NCI-H1105 (cell line): ENCODE results near the gene SIGLEC15.
A peak's percentile ranks its signal among the peaks of the same experiment; 100 is the strongest.
"Not testable (repeated sequence)": the region's sequence is repeated elsewhere in the genome, so short reads cannot be mapped to it uniquely, and the experiment has no call there.

Experiments
- DNase-seq: peaks from one replicate; lab custom pipeline; 2025; lab: John Stamatoyannopoulos, UW

SIGLEC15 gene

DNA sequence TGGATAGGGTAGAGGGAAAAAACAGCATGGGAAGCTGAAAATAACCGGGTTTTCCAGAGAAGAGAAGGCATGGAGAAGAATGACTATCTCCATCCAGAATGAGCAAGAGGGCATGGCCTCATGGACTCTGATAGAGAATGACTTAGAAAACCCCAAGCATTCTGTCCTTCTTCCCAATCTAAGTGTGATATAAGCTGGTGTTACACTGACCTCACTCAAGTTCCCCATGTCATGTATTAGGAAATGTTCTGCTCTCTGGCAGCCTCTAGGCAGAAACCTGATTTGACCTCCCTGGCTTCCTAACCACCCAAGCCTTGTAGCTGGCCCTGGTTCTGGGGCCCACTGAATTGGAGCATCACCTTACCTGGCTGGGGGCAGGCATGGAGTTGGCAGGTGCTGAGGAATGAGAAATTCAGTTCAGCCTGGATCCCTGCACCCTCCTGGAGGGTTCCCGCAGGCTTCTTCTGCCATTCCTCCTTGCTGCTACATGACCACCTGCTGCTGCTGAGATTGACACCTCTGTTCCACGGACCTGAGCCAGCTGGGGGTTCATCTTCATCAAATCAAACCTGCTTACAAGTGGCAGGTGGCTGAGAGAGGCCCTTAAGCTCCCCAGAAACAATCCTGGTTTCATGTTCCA lies 5.2 kb upstream of the SIGLEC15 start:
- no peak for DNase-seq

DNA sequence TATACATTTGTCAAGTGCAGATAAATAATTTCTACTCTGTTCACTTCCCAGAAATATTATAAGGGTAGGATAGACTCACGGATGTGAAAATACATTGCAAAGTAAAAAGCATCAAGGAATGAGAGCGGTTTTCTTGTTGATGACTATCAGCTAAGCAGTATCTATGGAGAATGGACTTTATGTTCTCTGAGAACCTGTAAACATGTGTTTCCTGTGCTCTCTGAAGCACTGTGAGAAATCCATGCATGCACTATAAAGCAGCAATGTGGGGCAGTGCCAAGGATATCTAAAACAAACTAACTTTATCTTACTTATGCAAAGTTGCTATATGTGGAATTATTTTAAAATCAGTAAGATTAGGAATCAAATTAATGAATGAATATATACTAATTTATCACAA lies 4.4 kb upstream of the SIGLEC15 start:
- DNase-seq = no peak

DNA sequence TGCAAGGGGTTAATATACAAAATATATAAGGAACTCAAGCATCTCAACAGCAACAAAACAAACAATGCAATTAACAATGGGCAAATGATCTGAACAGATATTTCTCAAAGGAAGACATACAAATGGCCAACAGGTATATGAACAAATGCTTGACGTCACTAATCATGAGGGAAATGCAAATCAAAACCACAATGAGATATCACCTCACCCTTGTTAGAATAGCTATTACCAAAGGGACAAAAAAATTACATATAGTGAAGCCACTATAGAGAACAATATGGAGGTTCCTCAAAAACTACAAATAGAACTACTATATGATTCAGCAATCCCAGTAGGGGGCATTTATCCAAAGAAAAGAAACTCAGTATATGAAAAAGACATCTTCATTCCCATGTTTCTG lies 3.8 kb upstream of the SIGLEC15 start:
- no peak for DNase-seq

- no peak for DNase-seq
Observed at GRCh38 chr18:45826084-45826483, 609 bp downstream of the SIGLEC15 start.

DNA sequence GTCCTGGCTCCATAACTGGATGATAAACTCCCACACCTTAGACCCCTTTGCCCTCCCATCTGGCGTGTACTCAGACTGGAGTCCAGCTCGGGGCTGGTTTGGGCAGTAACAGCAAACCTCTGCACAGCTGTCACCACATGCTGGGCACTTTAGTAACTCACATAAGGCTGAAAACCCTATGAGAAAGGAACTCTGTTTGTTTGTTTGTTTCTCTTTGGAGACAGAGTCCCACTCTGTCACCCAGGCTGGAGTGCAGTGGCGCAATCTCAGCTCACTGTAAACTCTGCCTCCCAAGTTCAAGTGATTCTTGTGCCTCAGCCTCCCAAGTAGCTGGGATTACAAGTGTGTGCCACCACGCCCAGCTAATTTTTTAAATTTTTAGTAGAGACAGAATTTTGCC lies 1.2 kb downstream of the SIGLEC15 start:
- not testable (repeated sequence) for DNase-seq

GRCh38 chr18:45828917-45829811 lies 3.7 kb downstream of the SIGLEC15 start:
- no peak for DNase-seq

DNA sequence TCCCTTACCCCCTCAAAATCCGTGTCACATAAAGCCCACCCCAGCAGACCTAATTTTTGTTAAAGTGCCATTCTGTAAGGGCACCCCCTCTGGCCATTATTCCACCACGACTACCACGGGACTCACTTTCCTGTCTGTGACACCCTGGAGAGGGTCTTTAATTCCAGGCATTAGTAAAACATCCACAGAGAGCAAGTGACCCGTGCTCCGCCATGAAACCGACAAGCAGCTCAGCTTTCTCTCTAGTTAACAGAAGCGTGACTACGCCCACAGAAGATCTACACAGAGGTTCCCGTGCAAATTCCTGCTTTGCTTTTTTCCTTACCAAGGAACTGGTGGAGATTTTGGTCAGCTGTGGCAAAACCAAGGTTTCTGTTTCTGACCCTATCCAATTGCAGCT lies 4.4 kb downstream of the SIGLEC15 start:
- DNase-seq = no peak

- no peak for DNase-seq
Observed at GRCh38 chr18:45830917-45831316, 5.4 kb downstream of the SIGLEC15 start.

DNA sequence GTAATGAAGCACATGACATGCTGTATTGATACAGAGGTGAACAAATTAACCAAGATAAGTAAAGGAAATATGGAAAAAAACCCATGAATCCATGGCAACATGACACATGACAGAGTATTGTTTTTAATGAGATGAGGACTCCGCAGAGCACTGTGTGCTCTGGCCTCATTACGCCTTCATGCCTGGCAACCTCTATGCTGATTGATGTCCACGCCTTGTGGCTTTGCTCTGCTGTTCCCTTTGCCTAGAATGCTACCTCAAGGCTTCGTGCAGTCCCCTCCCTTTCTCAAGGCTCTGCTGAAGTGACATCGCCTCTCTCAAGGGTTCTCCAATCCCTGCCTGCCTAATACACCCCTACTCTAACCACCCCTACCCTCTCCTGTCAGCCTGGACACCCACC lies 8.4 kb downstream of the SIGLEC15 start:
- no peak for DNase-seq

DNA sequence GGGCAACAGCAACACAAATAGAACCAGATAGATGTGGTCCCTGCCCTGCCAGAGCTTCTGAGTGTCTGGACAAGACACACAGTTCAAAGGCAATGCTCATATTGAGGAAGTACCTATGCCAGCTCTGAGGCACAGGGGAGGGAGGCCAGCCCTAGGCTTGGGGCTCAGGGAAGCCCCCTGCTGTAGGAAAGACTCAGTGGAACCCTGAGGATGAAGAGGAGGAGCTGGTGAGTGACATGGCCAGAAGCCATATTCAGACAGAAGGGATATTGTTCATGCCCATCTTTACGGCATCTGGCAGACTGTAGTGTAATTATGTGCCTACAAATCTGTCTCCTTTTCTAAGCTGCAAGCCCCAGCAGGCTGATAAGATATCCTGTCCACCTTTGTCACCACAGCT lies 8.8 kb downstream of the SIGLEC15 start:
- DNase-seq = no peak

- no peak for DNase-seq
Observed at GRCh38 chr18:45835057-45835636, 9.7 kb downstream of the SIGLEC15 start.

DNA sequence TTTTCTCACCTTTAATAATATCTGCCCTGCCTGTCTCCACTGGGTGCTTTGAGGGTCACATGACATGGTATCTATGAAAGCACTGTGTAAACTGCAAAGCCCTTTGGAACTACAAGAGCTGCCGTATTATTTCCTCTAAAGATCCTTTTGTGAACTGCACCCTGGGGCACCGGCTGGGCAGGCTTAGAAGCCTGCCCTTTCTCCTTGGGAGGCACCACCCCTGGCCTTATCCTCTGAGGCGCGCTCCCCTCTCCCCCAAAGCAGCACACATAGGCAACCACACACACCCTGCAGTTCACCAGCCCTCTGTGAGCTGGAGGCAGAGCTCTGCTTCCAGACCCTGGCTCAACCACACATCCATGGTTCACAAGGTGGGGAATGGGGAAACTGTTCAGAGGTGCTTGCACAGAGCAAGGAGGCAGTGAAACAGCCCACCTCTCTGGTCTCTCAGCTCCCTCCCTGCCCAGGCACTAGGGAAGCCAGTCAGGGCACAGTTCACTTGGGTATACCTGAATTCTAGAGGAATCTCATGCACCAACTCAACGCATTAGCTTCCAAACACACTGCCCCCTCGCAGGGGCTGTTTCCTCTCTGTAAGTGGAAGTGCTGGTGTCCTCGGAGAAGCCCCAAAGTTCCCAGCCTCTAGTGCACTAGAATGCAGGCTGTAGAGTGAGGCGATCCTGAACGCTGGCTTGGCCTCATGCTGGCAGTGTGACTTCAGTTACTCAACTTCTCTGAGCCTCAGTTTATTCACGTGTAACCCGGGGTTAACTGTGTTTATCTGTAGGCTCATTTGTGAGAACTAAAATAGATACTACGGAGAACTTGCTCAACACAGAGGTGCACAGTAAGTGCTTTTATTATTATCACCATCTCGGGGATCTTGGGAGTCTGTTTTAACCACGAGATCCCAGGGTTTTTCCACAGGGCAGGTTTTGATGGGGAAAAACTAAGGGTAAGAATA lies 11.0 kb downstream of the SIGLEC15 start:
- DNase-seq = no peak

DNA sequence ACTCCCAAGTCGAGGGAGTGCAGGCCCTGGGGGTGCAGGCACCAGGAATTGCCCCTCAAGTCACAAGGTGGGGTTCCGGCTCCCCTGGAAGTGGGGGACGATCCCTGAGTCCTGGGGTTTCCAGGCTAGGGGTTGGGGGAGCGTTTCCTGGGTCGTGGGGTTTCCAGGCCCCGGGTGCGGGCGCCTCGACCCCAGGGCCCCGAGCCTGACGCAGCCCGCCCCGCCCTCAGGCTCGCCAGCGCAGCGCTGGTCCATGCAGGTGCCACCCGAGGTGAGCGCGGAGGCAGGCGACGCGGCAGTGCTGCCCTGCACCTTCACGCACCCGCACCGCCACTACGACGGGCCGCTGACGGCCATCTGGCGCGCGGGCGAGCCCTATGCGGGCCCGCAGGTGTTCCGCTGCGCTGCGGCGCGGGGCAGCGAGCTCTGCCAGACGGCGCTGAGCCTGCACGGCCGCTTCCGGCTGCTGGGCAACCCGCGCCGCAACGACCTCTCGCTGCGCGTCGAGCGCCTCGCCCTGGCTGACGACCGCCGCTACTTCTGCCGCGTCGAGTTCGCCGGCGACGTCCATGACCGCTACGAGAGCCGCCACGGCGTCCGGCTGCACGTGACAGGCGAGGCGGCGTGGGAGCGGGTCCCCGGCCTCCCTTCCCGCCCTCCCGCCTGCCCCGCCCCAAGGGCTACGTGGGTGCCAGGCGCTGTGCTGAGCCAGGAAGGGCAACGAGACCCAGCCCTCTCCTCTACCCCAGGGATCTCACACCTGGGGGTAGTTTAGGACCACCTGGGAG lies 12.0 kb downstream of the SIGLEC15 start:
- DNase-seq = no peak

DNA sequence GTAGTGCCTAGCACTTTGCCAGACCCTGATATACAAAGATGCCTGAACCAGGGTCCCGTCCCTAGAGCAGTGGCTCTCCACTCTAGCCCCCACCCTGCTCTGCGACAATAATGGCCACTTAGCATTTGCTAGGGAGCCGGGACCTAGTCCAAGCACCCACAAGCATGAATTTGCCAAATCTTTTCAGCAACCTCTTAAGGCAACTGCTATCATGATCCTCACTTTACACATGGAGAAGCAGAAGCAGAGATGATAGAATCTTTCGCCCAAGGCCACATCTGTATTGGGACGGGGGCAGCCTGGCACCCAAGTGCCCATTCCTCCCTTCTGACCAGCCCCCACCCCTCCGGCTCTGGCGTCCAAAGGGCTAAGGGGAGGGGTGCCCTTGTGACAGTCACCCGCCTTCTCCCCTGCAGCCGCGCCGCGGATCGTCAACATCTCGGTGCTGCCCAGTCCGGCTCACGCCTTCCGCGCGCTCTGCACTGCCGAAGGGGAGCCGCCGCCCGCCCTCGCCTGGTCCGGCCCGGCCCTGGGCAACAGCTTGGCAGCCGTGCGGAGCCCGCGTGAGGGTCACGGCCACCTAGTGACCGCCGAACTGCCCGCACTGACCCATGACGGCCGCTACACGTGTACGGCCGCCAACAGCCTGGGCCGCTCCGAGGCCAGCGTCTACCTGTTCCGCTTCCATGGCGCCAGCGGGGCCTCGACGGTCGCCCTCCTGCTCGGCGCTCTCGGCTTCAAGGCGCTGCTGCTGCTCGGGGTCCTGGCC lies 13.0 kb downstream of the SIGLEC15 start:
- DNase-seq = no peak

- peak; percentile 11 for DNase-seq
Observed at GRCh38 chr18:45839414-45840395, 14.2 kb downstream of the SIGLEC15 start.

- DNase-seq = no peak
Observed at GRCh38 chr18:45841060-45841764, 15.7 kb downstream of the SIGLEC15 start.

DNA sequence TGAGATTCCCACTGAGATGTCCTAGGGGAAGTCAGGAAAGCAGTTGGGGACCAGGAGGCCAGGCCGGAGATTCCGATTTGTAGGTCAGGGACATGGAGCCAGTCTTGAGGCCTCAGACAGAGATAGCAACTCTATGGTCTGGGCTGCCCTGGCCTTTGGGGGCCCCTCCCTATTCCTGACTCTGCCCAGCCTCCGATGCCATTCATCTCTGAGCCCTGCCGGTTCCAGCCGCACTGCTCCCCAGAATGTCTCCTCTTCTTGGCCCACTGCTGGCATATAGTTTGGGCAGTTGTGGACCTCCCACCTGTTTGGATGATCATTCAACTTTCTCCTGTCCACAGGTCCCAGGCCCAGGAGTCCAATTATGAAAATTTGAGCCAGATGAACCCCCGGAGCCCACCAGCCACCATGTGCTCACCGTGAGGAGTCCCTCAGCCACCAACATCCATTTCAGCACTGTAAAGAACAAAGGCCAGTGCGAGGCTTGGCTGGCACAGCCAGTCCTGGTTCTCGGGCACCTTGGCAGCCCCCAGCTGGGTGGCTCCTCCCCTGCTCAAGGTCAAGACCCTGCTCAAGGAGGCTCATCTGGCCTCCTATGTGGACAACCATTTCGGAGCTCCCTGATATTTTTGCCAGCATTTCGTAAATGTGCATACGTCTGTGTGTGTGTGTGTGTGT lies 16.4 kb downstream of the SIGLEC15 start:
- DNase-seq = no peak

- DNase-seq = no peak
Observed at GRCh38 chr18:45843019-45843418, 17.5 kb downstream of the SIGLEC15 start.
